Activated B cell treated with CpG ODN at 0.5 μM for 24 hours (primary cell): ENCODE results near the gene AIP. TPM values are rescaled to one million over a fixed set of nuclear protein-coding genes. Genes with fewer than 3 reads are reported as not detected.

Experiments
- ATAC-seq: fragments of 200-7000 bp; cut with Tn5 transposase; one replicate; pipeline ENCODE4 v1.10.0; 2021; ENCODE audit warnings: low read depth, mild to moderate bottlenecking, moderate library complexity
- CTCF ChIA-PET: fragments of 350-600 bp; sonication (Branson Sonifier 250); formaldehyde crosslinking; loops from one replicate; lab custom pipeline; 2021; ENCODE audit warnings: antibody characterized with exemption; lab: Charles Lee
- POLR2A ChIA-PET: fragments of 350-600 bp; sonication (Branson Sonifier 250); formaldehyde crosslinking; loops from one replicate; lab custom pipeline; 2021; ENCODE audit warnings: antibody characterized with exemption; lab: Charles Lee
- DNase-seq: peaks from one replicate; pipeline ENCODE4 v3.0.0; 2022
- H3K27ac Mint-ChIP-seq: one replicate; pipeline ENCODE4 v1.8.0; 2020; ENCODE audit warnings: mixed read lengths
- H3K27me3 Mint-ChIP-seq: one replicate; pipeline ENCODE4 v1.8.0; 2021; ENCODE audit warnings: mixed read lengths
- H3K36me3 Mint-ChIP-seq: one replicate; pipeline ENCODE4 v1.8.0; 2021; ENCODE audit warnings: low read depth, mixed read lengths
- H3K4me1 Mint-ChIP-seq: one replicate; pipeline ENCODE4 v1.8.0; 2021; ENCODE audit warnings: mixed read lengths
- H3K4me3 Mint-ChIP-seq: one replicate; pipeline ENCODE4 v1.8.0; 2020; ENCODE audit warnings: mild to moderate bottlenecking, mixed read lengths
- H3K9me3 Mint-ChIP-seq: one replicate; pipeline ENCODE4 v1.8.0; 2020; ENCODE audit warnings: mixed read lengths
- intact Hi-C: fragments of 100-400 bp; cut with micrococcal nuclease; formaldehyde crosslinking; loops from one replicate; pipeline ENCODE4 v1.15.1; 2024
- total RNA-seq: library from RNA; stranded (reverse); gene quantifications from 2 replicates; pipeline ENCODE4 v1.2.3, GENCODE V29; 2022
- TF ChIP-seq, protein P1 (sequence below): fragments of 200-600 bp; IDR thresholded peaks from one replicate; pipeline ENCODE4 v1.8.0; 2022; ENCODE audit warnings: antibody characterized with exemption, mild to moderate bottlenecking

The AIP gene
- total RNA-seq, 1 donor from 2014 or later = 108 TPM

DNA sequence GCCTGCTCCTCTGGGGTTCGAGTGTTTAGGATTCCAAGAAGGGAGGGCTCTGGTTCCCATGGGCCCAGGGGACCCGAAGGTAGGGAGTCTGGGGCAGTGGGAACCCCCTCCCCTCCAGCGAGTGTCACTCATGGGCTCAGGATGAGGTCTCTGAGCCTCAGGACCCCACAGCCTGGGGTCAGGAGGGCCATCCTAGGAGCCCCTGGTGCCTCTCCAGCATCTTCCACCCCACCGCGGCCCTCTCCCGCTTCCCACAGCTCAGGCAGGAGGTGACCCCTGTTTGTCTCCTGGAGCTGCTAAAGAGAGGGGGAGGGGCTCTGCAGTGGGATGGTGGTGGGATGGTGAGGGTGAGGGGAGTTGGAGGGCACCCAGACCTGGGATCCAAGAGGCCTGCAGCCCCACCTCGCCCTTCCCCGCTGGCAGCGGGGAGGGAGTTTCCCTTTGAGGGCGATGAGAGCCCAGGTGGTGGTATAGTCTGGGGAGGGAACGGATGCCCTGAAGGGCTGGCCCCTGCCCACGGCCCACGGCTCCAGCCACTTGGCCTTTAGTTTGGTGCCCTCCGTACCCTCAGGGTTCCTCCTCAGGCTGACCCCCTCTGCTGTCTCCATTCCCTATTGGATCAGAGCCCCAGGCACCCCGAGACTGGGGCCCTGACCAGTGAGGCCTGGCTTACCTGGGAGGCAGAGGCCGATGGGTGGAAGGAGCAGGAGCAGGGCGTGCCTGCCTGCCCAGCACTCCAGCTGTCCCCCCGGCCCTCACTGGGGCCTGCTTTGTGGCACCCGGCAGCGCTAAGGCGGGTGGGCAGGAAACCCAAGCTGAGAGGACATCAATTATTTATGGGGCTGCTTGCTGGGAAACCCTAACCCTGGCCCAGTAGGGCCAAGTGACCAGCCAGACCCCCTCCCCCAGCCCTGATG, 28.8 kb upstream of the AIP start:
- ATAC-seq = peak; percentile 41

GRCh38 chr11:67455054-67455453, 27.8 kb upstream of the AIP start, which contains the start of gene CABP4:
TSS of gene CABP4 (plus strand) at chr11:67455354. CDS start at chr11:67455424, 70 bp downstream.
- H3K9me3 Mint-ChIP-seq = no peaks in the 10 kb centered on the region
- intact Hi-C loops = no loop called here
- no peak within 1 kb of the TSS for H3K27ac Mint-ChIP-seq
- ChIA-PET CTCF (no interaction called here), POLR2A (interaction anchor here (1.1 to 33.4 kb wide), 4 partner anchors 14 to 51 kb away, joined by 3 to 1417 read pairs (median 4); partner anchors contain the start of genes CORO1B, PTPRCAP, RPS6KB2 and TBC1D10C)
- no peaks in the 10 kb centered on the region for H3K27me3 Mint-ChIP-seq
- TF ChIP-seq, protein P1, sequence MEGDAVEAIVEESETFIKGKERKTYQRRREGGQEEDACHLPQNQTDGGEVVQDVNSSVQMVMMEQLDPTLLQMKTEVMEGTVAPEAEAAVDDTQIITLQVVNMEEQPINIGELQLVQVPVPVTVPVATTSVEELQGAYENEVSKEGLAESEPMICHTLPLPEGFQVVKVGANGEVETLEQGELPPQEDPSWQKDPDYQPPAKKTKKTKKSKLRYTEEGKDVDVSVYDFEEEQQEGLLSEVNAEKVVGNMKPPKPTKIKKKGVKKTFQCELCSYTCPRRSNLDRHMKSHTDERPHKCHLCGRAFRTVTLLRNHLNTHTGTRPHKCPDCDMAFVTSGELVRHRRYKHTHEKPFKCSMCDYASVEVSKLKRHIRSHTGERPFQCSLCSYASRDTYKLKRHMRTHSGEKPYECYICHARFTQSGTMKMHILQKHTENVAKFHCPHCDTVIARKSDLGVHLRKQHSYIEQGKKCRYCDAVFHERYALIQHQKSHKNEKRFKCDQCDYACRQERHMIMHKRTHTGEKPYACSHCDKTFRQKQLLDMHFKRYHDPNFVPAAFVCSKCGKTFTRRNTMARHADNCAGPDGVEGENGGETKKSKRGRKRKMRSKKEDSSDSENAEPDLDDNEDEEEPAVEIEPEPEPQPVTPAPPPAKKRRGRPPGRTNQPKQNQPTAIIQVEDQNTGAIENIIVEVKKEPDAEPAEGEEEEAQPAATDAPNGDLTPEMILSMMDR = no peak
- H3K4me3 Mint-ChIP-seq = no peak within 1 kb of the TSS
- no peaks in the 10 kb centered on the region for H3K36me3 Mint-ChIP-seq
- DNase-seq (no peak), ATAC-seq (no peak)
- H3K4me1 Mint-ChIP-seq = peaks cover 51% of the 10 kb centered on the region

More for the DNA sequence above, 28.8 kb upstream of the AIP start:
- peaks cover 51% of the 10 kb centered on the region for H3K4me1 Mint-ChIP-seq
- no peaks in the 10 kb centered on the region for H3K36me3 Mint-ChIP-seq
- H3K4me3 Mint-ChIP-seq = no peak overlapping the region
- no peak for DNase-seq
- no peaks in the 10 kb centered on the region for H3K27me3 Mint-ChIP-seq
- TF ChIP-seq, protein P1 = no peak
- intact Hi-C loops = no loop called here
- ChIA-PET CTCF (no interaction called here), POLR2A (interaction anchor here (1.0 to 33.4 kb wide), 3 partner anchors 15 to 47 kb away, joined by 3 to 1417 read pairs (median 3); partner anchors contain the start of genes CORO1B, PTPRCAP, RPS6KB2 and TMEM134)
- H3K9me3 Mint-ChIP-seq = no peaks in the 10 kb centered on the region
- H3K27ac Mint-ChIP-seq = no peak overlapping the region

- Mint-ChIP-seq H3K27me3 (no peaks in the 10 kb centered on the region), H3K36me3 (no peaks in the 10 kb centered on the region), H3K4me1 (peaks cover 52% of the 10 kb centered on the region), H3K9me3 (no peaks in the 10 kb centered on the region), H3K27ac (no peak overlapping the region), H3K4me3 (no peak overlapping the region)
- ChIA-PET POLR2A (interaction anchor here (0.6 to 33.4 kb wide), 5 partner anchors 12 to 69 kb away, joined by 4 to 1417 read pairs (median 5); partner anchors contain the start of genes CORO1B, PTPRCAP, RPS6KB2 and TBC1D10C), CTCF (no interaction called here)
- ATAC-seq (no peak), DNase-seq (no peak)
- intact Hi-C loops = no loop called here
- TF ChIP-seq, protein P1 = no peak
Observed at GRCh38 chr11:67456068-67456705, 26.6 kb upstream of the AIP start.

- no peaks in the 10 kb centered on the region for H3K9me3 Mint-ChIP-seq
- intact Hi-C loops = no loop called here
- H3K4me3 Mint-ChIP-seq = peak overlapping the region; percentile 13
- ChIA-PET CTCF (interaction anchor here (1.5 kb wide), 1 partner anchor 20 kb away, joined by 3 read pairs; the partner anchor contains the start of gene PTPRCAP), POLR2A (interaction anchor here (3.9 to 33.4 kb wide), 3 partner anchors 12 to 29 kb away, joined by 15 to 1417 read pairs (median 32); partner anchors contain the start of genes CORO1B, PTPRCAP, RPS6KB2 and TMEM134)
- TF ChIP-seq, protein P1 = no peak
- no peaks in the 10 kb centered on the region for H3K36me3 Mint-ChIP-seq
- peaks cover 53% of the 10 kb centered on the region for H3K4me1 Mint-ChIP-seq
- H3K27ac Mint-ChIP-seq = peak overlapping the region; percentile 84
- ATAC-seq = no peak
- no peak for DNase-seq
- no peaks in the 10 kb centered on the region for H3K27me3 Mint-ChIP-seq
Observed at GRCh38 chr11:67457453-67457852, 25.4 kb upstream of the AIP start.
